DOHH2 (cell line): ENCODE results near the gene PKD2.

ENCODE experiments used
- EZH2phosphoT487 ChIP-seq: fragments of 200-600 bp; sonication (generic); IDR thresholded peaks from 2 replicates; pipeline ENCODE4 v1.6.1; 2017; ENCODE audit warnings: borderline replicate concordance, mild to moderate bottlenecking, antibody characterized with exemption, low read length, moderate library complexity, mixed read lengths
- TF ChIP-seq, protein P1 (sequence below): fragments of 200-600 bp; sonication (generic); IDR thresholded peaks from one replicate; pipeline ENCODE4 v1.5.1; 2014; ENCODE audit warnings: antibody characterized with exemption, mild to moderate bottlenecking, low read depth, low read length; ENCODE audit not compliant: poor library complexity, severe bottlenecking

DNA sequence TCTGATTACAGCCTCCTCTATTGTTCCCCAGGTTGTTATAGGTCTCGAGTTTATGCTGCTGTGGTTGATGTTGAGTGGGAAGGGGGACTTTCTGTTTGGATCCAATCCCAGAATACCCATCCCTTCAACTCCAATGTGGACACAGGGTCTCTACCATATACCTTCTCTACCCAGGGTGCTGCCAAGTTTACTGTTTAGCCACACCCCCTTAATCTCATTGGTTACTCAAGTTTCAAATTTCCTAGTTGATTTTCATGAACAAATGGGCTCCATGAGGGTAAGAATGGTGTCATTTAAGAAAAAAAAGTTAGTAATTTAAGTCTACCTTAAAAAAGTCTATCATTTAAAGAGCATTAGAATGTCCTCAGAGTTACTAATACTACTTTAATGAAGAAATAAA is 35.6 kb upstream of the PKD2 start:
- TF ChIP-seq, protein P1, sequence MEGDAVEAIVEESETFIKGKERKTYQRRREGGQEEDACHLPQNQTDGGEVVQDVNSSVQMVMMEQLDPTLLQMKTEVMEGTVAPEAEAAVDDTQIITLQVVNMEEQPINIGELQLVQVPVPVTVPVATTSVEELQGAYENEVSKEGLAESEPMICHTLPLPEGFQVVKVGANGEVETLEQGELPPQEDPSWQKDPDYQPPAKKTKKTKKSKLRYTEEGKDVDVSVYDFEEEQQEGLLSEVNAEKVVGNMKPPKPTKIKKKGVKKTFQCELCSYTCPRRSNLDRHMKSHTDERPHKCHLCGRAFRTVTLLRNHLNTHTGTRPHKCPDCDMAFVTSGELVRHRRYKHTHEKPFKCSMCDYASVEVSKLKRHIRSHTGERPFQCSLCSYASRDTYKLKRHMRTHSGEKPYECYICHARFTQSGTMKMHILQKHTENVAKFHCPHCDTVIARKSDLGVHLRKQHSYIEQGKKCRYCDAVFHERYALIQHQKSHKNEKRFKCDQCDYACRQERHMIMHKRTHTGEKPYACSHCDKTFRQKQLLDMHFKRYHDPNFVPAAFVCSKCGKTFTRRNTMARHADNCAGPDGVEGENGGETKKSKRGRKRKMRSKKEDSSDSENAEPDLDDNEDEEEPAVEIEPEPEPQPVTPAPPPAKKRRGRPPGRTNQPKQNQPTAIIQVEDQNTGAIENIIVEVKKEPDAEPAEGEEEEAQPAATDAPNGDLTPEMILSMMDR, result no peak
- TF ChIP-seq EZH2phosphoT487, result no peak
